22Rv1 (cell line): ENCODE measurements around the gene KLHL40.

ENCODE experiments used
- CTCF ChIP-seq: fragments of 450-650 bp; IDR thresholded peaks from 2 replicates; pipeline ENCODE4 v1.5.1; 2017; ENCODE audit warnings: mild to moderate bottlenecking
- ZFX ChIP-seq: fragments of 450-650 bp; IDR thresholded peaks from 2 replicates; pipeline ENCODE4 v1.6.1; 2017; ENCODE audit warnings: antibody characterized with exemption, borderline replicate concordance

DNA sequence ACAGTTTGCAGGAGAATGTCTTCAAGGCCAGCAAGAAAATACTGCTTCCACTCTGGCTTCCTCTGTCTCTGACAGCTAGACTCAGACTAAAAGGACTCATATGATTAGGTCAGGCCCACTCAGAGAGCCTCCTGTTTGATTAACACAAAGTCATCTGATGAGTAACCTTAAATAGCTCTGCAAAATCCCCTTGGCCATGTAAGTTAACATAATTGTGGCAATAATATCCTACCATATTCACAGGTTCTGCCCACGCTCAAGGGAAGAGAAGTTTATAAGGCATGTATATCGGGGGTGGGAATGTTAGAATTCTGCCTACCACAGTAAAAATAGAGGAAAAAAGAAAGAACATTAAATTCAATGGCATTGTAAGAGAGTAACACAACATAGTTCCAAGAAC lies 37.9 kb downstream of the KLHL40 start:
- no peak for TF ChIP-seq CTCF
- no peak for TF ChIP-seq ZFX
